HepG2 (cell line): ENCODE results near the gene CASP5. TPM values are rescaled to one million over a fixed set of nuclear protein-coding genes. Genes with fewer than 3 reads are reported as not detected.

Experiments used
- FOXJ3 ChIP-seq: sonication (generic); formaldehyde crosslinking; IDR thresholded peaks from 2 replicates; pipeline ENCODE4 v1.4.0; 2020; ENCODE audit warnings: missing genetic modification reagents, mild to moderate bottlenecking, borderline replicate concordance
- HNRNPLL ChIP-seq: fragments of 200-400 bp; formaldehyde crosslinking; IDR thresholded peaks from 2 replicates; pipeline ENCODE4 v1.6.1; 2017; ENCODE audit warnings: mild to moderate bottlenecking, low read depth, low read length; ENCODE audit not compliant: poor library complexity, severe bottlenecking
- HOXA9 ChIP-seq: sonication (generic); formaldehyde crosslinking; IDR thresholded peaks from 2 replicates; pipeline ENCODE4 v1.8.1; 2022; ENCODE audit warnings: missing genetic modification reagents, mild to moderate bottlenecking, moderate library complexity, borderline replicate concordance
- KLF12 ChIP-seq: sonication (generic); formaldehyde crosslinking; IDR thresholded peaks from 2 replicates; pipeline ENCODE4 v1.4.0; 2020; ENCODE audit warnings: missing genetic modification reagents, borderline replicate concordance
- NR1H2 ChIP-seq: sonication (generic); formaldehyde crosslinking; IDR thresholded peaks from 2 replicates; pipeline ENCODE4 v1.8.1; 2022; ENCODE audit warnings: low read depth, missing genetic modification reagents, borderline replicate concordance
- POLR2AphosphoS5 ChIP-seq: IDR thresholded peaks from 2 replicates; pipeline ENCODE4 v1.6.1; 2012; ENCODE audit warnings: low read depth, low read length
- RFX1 ChIP-seq: fragments of 450-650 bp; IDR thresholded peaks from 2 replicates; pipeline ENCODE4 v1.6.1; 2017
- TEAD3 ChIP-seq: optimal IDR thresholded peaks from 2 replicates; pipeline ENCODE3; 2016; ENCODE audit warnings: borderline replicate concordance
- ZBTB34 ChIP-seq: sonication (generic); formaldehyde crosslinking; IDR thresholded peaks from 2 replicates; pipeline ENCODE4 v1.8.0; 2022; ENCODE audit warnings: mild to moderate bottlenecking, missing genetic modification reagents
- ZBTB44 ChIP-seq: sonication (generic); formaldehyde crosslinking; IDR thresholded peaks from 2 replicates; pipeline ENCODE4 v1.4.0; 2020; ENCODE audit warnings: missing genetic modification reagents
- ZFP41 ChIP-seq: sonication (generic); formaldehyde crosslinking; IDR thresholded peaks from 2 replicates; pipeline ENCODE4 v1.4.0; 2020; ENCODE audit warnings: mild to moderate bottlenecking, missing genetic modification reagents, borderline replicate concordance
- ZMYM2 ChIP-seq: sonication (generic); formaldehyde crosslinking; IDR thresholded peaks from 2 replicates; pipeline ENCODE4 v1.8.0; 2022; ENCODE audit warnings: mild to moderate bottlenecking, missing genetic modification reagents
- ZNF160 ChIP-seq: sonication (generic); formaldehyde crosslinking; IDR thresholded peaks from 2 replicates; pipeline ENCODE4 v1.8.0; 2022; ENCODE audit warnings: mild to moderate bottlenecking, inconsistent platforms, missing genetic modification reagents
- ZNF530 ChIP-seq: sonication (generic); formaldehyde crosslinking; IDR thresholded peaks from 2 replicates; pipeline ENCODE4 v1.5.0; 2020; ENCODE audit warnings: low read depth, mild to moderate bottlenecking, missing genetic modification reagents
- ZNF576 ChIP-seq: sonication (generic); formaldehyde crosslinking; IDR thresholded peaks from 2 replicates; pipeline ENCODE4 v1.4.0; 2020; ENCODE audit warnings: mild to moderate bottlenecking, missing genetic modification reagents
- ZNF614 ChIP-seq: IDR thresholded peaks from 2 replicates; pipeline ENCODE4 v1.6.1; 2018; ENCODE audit warnings: missing biosample characterization, missing genetic modification reagents, inconsistent platforms, borderline replicate concordance
- ZNF704 ChIP-seq: sonication (generic); formaldehyde crosslinking; IDR thresholded peaks from 2 replicates; pipeline ENCODE4 v1.8.1; 2023; ENCODE audit warnings: mild to moderate bottlenecking, inconsistent platforms, moderate library complexity, missing genetic modification reagents, borderline replicate concordance
- ZNF766 ChIP-seq: sonication (generic); formaldehyde crosslinking; IDR thresholded peaks from 2 replicates; pipeline ENCODE4 v1.5.0; 2020; ENCODE audit warnings: missing genetic modification reagents, borderline replicate concordance
- ZNF792 ChIP-seq: IDR thresholded peaks from 2 replicates; pipeline ENCODE4 v1.6.1; 2016
- ZSCAN12 ChIP-seq: sonication (generic); formaldehyde crosslinking; IDR thresholded peaks from 2 replicates; pipeline ENCODE4 v1.9.0; 2021; ENCODE audit warnings: mild to moderate bottlenecking, missing genetic modification reagents
- ZXDC ChIP-seq: sonication (generic); formaldehyde crosslinking; IDR thresholded peaks from 2 replicates; pipeline ENCODE4 v1.5.0; 2020; ENCODE audit warnings: mild to moderate bottlenecking, missing genetic modification reagents
- polyA plus RNA-seq, 8 experiments: library from polyadenylated mRNA; depleted of rRNA in 3 of 8; stranded (reverse) in 7 of 8; unstranded in 1 of 8; fragments of >200 nt; fragmentation: Illumina TruSeq in 4 of 8; extraction: Trizol in 4 of 8; gene quantifications; 2 replicates each; pipeline versions ENCODE4 v1.2.1 to v1.2.3, GENCODE V29; 2011 to 2016; ENCODE audit warnings: low read depth in 4 of 8, missing spikeins in 1 of 8, mixed read lengths in 1 of 8; ENCODE audit not compliant: insufficient read depth in 1 of 8
- total RNA-seq, 5 experiments: library from RNA; depleted of rRNA; stranded (reverse); fragments of >200 nt; fragmentation: Illumina TruSeq; extraction: Trizol; gene quantifications; 2 replicates each; pipeline ENCODE4 v1.2.3, GENCODE V29; 2016; ENCODE audit warnings: low read depth in 1 of 5

Gene CASP5
- total and polyA plus RNA-seq, 2 of the 13 experiments (the other 11 are each of a cell fraction or from before 2014, with no cell fraction given), result not detected

GRCh38 chr11:105046898-105047579 lies 24.1 kb upstream of the CASP5 start (continued):
- TF ChIP-seq ZNF792 (CRISPR knock-in tag) (peak; percentile 66; the same call in 1 of the 2 replicates), POLR2AphosphoS5 (no peak), HOXA9 (no peak), KLF12 (CRISPR knock-in tag) (0 out of 2 replicates have a peak, but pooled peaks have one; percentile 36), ZNF530 (CRISPR knock-in tag) (no peak), ZNF766 (CRISPR knock-in tag) (peak; percentile 84; the same call in 1 of the 2 replicates), FOXJ3 (peak; percentile 96; the same call in 1 of the 2 replicates), ZNF160 (peak; percentile 35; the same call in 1 of the 2 replicates), ZBTB44 (CRISPR knock-in tag) (0 out of 2 replicates have a peak, but pooled peaks have one; percentile 49), ZFP41 (CRISPR knock-in tag) (no peak), NR1H2 (CRISPR knock-in tag) (no peak), HNRNPLL (no peak), ZNF704 (CRISPR knock-in tag) (no peak), TEAD3 (CRISPR knock-in tag) (peak; percentile 100), ZBTB34 (CRISPR knock-in tag) (no peak), ZXDC (CRISPR knock-in tag) (no peak), RFX1 (no peak), ZMYM2 (no peak), ZNF614 (CRISPR knock-in tag) (peak; percentile 76), ZSCAN12 (CRISPR knock-in tag) (peak; percentile 71; the same call in 1 of the 2 replicates), ZNF576 (CRISPR knock-in tag) (no peak)
